DND-41 (cell line): ENCODE data around the gene FTSJ3.

Experiments
- ATAC-seq: fragments of 200-7000 bp; cut with Tn5 transposase; 3 replicates; pipeline ENCODE4 v1.9.1; 2021; ENCODE audit warnings: low read depth; ENCODE audit not compliant: insufficient read depth
- DNase-seq: peaks from one replicate; pipeline ENCODE4 v3.0.0-alpha.2; 2020
- H2AFZ ChIP-seq: 2 replicates; pipeline ENCODE4 v1.6.0; 2012; ENCODE audit warnings: low read depth, low read length
- H3K27ac ChIP-seq: 2 replicates; pipeline ENCODE4 v1.5.1; 2012; ENCODE audit warnings: low read length, inconsistent platforms
- H3K27me3 ChIP-seq: fragments of 200-600 bp; sonication (generic); 2 replicates; pipeline ENCODE4 v1.6.0; 2012; ENCODE audit warnings: low read length, mild to moderate bottlenecking, inconsistent platforms; ENCODE audit not compliant: insufficient read depth, poor library complexity
- H3K36me3 ChIP-seq: 2 replicates; pipeline ENCODE4 v1.5.1; 2012; ENCODE audit warnings: low read length, inconsistent platforms; ENCODE audit not compliant: insufficient read depth
- H3K4me1 ChIP-seq: 2 replicates; pipeline ENCODE4 v1.5.1; 2012; ENCODE audit warnings: mild to moderate bottlenecking, low read length; ENCODE audit not compliant: insufficient read depth
- H3K4me2 ChIP-seq: 2 replicates; pipeline ENCODE4 v1.6.0; 2012; ENCODE audit warnings: mild to moderate bottlenecking, moderate library complexity, low read length, inconsistent platforms; ENCODE audit not compliant: insufficient read depth
- H3K4me3 ChIP-seq, 2 experiments: fragments of 200-600 bp in 1 of 2; shearing (Covaris generic) in 1 of 2; 2 replicates each; pipeline ENCODE4 v1.5.1; 2012 to 2016; ENCODE audit warnings: inconsistent platforms in 2 of 2, low read length in 2 of 2, mild to moderate bottlenecking in 2 of 2, low read depth in 1 of 2, moderate library complexity in 1 of 2
- H3K79me2 ChIP-seq: 2 replicates; pipeline ENCODE4 v1.6.0; 2012; ENCODE audit warnings: low read length, inconsistent platforms; ENCODE audit not compliant: insufficient read depth
- H3K9ac ChIP-seq: 2 replicates; pipeline ENCODE4 v1.6.0; 2012; ENCODE audit warnings: low read depth, mild to moderate bottlenecking, inconsistent platforms, low read length, moderate library complexity
- H3K9me3 ChIP-seq: 2 replicates; pipeline ENCODE4 v1.5.1; 2012; ENCODE audit warnings: low read length, moderate library complexity, mild to moderate bottlenecking, inconsistent platforms; ENCODE audit not compliant: insufficient read depth, severe bottlenecking
- H4K20me1 ChIP-seq: 2 replicates; pipeline ENCODE4 v1.6.0; 2012; ENCODE audit warnings: low read length; ENCODE audit not compliant: insufficient read depth
- CTCF ChIP-seq: IDR thresholded peaks from 2 replicates; pipeline ENCODE4 v1.5.1; 2012; ENCODE audit warnings: borderline replicate concordance, low read length, moderate library complexity, mild to moderate bottlenecking; ENCODE audit not compliant: poor library complexity, severe bottlenecking; ENCODE audit errors: extremely low read depth
- EZH2 ChIP-seq: IDR thresholded peaks from 3 replicates; pipeline ENCODE4 v1.6.1; 2012; ENCODE audit warnings: borderline replicate concordance, low read depth, mild to moderate bottlenecking, moderate library complexity, low read length, inconsistent platforms; ENCODE audit not compliant: severe bottlenecking

The FTSJ3 gene

DNA sequence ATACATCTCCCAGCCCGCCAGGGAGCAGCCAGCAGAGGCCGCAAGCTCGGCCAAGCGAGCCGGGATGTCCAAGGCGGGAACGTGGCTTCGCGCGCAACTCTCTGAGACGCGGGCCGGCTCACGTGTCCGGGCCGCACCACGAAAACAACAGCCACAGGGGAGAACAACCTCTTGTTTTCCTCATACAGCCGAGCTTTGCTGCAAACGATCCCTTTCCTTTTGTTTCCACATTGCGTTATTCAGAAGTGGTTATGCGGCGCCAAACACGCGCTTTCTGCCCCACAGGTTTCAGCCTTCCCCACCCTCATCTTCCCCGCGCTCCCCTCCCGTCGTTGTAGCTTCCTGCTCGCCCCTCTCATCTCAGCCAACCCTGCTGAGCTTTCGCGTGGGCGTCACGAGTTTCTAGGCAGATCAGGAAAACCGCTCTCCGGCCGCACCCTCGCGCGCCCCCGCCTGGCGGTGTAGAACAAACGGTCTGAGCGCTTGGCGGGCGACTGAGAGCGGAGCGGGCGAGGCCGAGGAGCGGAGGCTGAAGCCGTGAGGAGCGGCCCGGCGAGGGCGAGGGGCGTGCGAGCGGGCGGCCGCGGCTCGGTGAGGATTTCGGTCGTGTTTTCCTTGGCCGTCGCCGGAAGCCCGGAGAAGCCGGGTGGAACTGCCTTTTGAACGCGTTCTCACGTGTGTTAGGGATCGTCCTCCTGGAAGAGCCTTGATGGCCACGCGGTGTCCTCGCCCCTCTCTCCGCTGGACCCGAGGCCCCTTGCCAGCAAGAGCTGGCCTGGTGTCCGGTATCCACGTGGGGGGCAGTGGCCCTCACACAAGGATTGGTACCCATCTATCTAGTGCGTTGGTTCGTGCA is 21.6 kb upstream of the FTSJ3 start:
- Histone ChIP-seq H2AFZ (no peak overlapping the region), H3K36me3 (no peaks in the 10 kb centered on the region)

GRCh38 chr17:63847525-63848249 is 20.2 kb upstream of the FTSJ3 start:
- Histone ChIP-seq H4K20me1 (no peaks in the 10 kb centered on the region), H2AFZ (no peak overlapping the region), H3K4me3 (no peak overlapping the region), H3K27me3 (no peaks in the 10 kb centered on the region), H3K36me3 (no peaks in the 10 kb centered on the region), H3K27ac (no peak overlapping the region), H3K4me1 (peaks cover 10% of the 10 kb centered on the region), H3K9me3 (no peaks in the 10 kb centered on the region), H3K79me2 (no peaks in the 10 kb centered on the region), H3K9ac (no peak overlapping the region), H3K4me2 (no peak overlapping the region)
- TF ChIP-seq EZH2, result no peak
- no peak for TF ChIP-seq CTCF
- ATAC-seq, result no peak
- no peak for DNase-seq

More for the DNA sequence above, 21.6 kb upstream of the FTSJ3 start:
- TF ChIP-seq CTCF (no peak), EZH2 (no peak)
- Histone ChIP-seq H3K4me3 (no peak overlapping the region), H3K79me2 (no peaks in the 10 kb centered on the region), H3K9ac (no peak overlapping the region), H3K27ac (no peak overlapping the region), H3K27me3 (no peaks in the 10 kb centered on the region), H3K9me3 (no peaks in the 10 kb centered on the region), H3K4me1 (peaks cover 3% of the 10 kb centered on the region; the same call in 1 of the 2 replicates), H4K20me1 (no peaks in the 10 kb centered on the region), H3K4me2 (no peak overlapping the region)
- no peak for ATAC-seq
- DNase-seq, result no peak

DNA sequence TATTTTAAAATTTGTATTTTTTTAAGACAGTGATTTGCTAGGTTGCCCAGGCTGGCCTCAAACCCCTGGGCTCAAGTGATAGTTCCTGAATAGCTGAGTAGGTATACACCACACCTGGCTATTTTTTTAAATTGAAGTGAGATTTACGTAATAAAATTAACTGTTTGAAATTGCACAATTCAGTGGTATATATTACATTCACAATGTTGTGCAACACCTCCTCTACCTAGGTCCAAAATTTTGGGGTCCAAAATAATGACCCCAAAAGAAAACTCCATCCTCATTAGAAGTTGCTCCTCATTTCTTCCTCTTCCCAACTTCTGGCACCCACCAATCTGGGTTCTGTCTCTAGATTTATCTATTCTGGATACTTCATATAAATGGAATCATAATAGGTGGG is 18.0 kb upstream of the FTSJ3 start:
- Histone ChIP-seq H2AFZ (no peak overlapping the region), H3K4me2 (no peak overlapping the region), H3K9me3 (no peaks in the 10 kb centered on the region), H4K20me1 (peaks cover 17% of the 10 kb centered on the region), H3K36me3 (peaks cover 7% of the 10 kb centered on the region; the same call in 1 of the 2 replicates), H3K27ac (no peak overlapping the region), H3K4me1 (peaks cover 22% of the 10 kb centered on the region), H3K79me2 (peaks cover 22% of the 10 kb centered on the region), H3K9ac (no peak overlapping the region), H3K27me3 (no peaks in the 10 kb centered on the region), H3K4me3 (no peak overlapping the region)
- ATAC-seq (no peak), DNase-seq (no peak)
- no peak for TF ChIP-seq CTCF
- TF ChIP-seq EZH2, result no peak
